Measurements from ENCODE around the gene TSPAN15. TPM values are rescaled to one million over a fixed set of nuclear protein-coding genes. Genes with fewer than 3 reads are reported as not detected.

The TSPAN15 gene
- total RNA-seq, 2 experiments from 2014 or later, result 9.0 to 9.1 TPM

- POLR2A ChIA-PET, result no interaction called here
- Mint-ChIP-seq H3K4me3 (no peak overlapping the region), H3K36me3 (ENCODE audit: low read depth) (peaks cover 9% of the 10 kb centered on the region), H3K27me3 (peaks cover 24% of the 10 kb centered on the region), H3K27ac (no peak overlapping the region), H3K4me1 (no peaks in the 10 kb centered on the region), H3K9me3 (peaks cover 20% of the 10 kb centered on the region)
- CTCF ChIA-PET, result no interaction called here
- DNase-seq, result no peak
Measured at GRCh38 chr10:69549959-69550358, 98.7 kb downstream of the TSPAN15 start.

DNA sequence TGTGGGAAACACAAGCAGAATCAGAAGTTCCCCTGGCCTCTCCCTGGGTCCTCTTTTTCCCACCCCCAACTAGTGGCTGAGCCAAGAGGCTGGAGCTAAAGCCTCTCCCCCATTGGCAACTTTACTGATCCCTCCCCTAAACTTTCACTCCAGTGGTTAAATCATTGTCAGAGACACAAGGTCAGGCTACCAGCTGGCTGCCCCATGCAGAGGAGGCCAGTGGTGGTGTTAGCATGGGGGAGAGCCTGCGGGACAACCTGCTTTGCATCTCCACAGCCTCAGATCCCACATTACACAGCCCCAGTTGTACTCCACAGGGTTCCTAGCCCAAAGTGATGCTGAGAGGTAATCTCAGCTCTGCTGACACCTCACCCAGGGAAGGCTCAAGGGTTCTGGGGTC is 101.0 kb downstream of the TSPAN15 start:
- no peak for DNase-seq
- Mint-ChIP-seq H3K9me3 (peaks cover 20% of the 10 kb centered on the region), H3K27ac (no peak overlapping the region), H3K27me3 (peaks cover 32% of the 10 kb centered on the region), H3K36me3 (ENCODE audit: low read depth) (peaks cover 9% of the 10 kb centered on the region), H3K4me3 (no peak overlapping the region), H3K4me1 (no peaks in the 10 kb centered on the region)
- CTCF ChIA-PET, result no interaction called here
- POLR2A ChIA-PET, result no interaction called here

DNA sequence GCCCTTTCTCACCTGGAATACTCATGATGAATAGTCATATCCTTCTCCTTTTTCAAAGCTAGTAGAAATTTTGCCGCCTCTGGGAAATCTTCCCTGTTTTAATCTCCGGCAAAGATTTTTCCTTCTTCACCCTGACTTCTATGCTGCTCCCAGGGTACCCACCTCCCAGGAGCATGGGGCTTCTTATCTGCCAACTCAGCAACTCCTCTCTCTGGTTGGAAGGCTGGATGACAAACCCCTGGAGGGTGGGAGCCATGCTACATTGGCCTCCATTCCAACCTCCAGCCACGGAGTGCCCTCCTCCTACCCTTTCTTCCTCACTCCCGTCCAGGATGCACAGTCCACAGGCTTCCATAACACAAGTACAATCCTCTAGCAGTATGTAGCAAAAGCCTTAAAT is 102.1 kb downstream of the TSPAN15 start:
- ChIA-PET CTCF (no interaction called here), POLR2A (no interaction called here)
- Mint-ChIP-seq H3K4me3 (no peak overlapping the region), H3K36me3 (ENCODE audit: low read depth) (peaks cover 7% of the 10 kb centered on the region), H3K9me3 (peaks cover 20% of the 10 kb centered on the region), H3K27ac (no peak overlapping the region), H3K27me3 (peaks cover 28% of the 10 kb centered on the region), H3K4me1 (peaks cover 4% of the 10 kb centered on the region)
- DNase-seq, result no peak

- H3K27ac Mint-ChIP-seq, result no peak overlapping the region
- POLR2A ChIA-PET, result no interaction called here
- CTCF ChIA-PET, result no interaction called here
- H3K4me1 Mint-ChIP-seq, result peaks cover 11% of the 10 kb centered on the region
- H3K4me3 Mint-ChIP-seq, result no peak overlapping the region
- H3K27me3 Mint-ChIP-seq, result peaks cover 23% of the 10 kb centered on the region
- peaks cover 11% of the 10 kb centered on the region for H3K9me3 Mint-ChIP-seq
- H3K36me3 Mint-ChIP-seq (ENCODE audit: low read depth), result peaks cover 3% of the 10 kb centered on the region
- no peak for DNase-seq
Measured at GRCh38 chr10:69554611-69555010, 103.3 kb downstream of the TSPAN15 start.

Other genes with a start within 250 kb of the TSPAN15 start
- 1 to 10 TPM; 4.1 to 4.2 TPM for gene HKDC1, start 231.1 kb upstream of the TSPAN15 start, total RNA-seq
- gene HK1, start 173.0 kb upstream of the TSPAN15 start, total RNA-seq, result 100 to 1,000 TPM; 142 to 146 TPM
- not detected for gene TACR2, start 34.5 kb upstream of the TSPAN15 start, total RNA-seq
- under 1 TPM in 1 of 2 experiments, not detected in 1; 0.23 TPM for gene NEUROG3, start 122.0 kb downstream of the TSPAN15 start, total RNA-seq
- gene FAM241B, start 178.8 kb downstream of the TSPAN15 start, total RNA-seq, result 1 to 10 TPM; 2.7 to 3.2 TPM